Stimulated activated CD4-positive, alpha-beta T cell treated with anti-CD3 and anti-CD28 coated beads, Interleukin-4, amount 100 ng/mL, for 24 hours (primary cell): ENCODE results near the gene SP2.
A peak's percentile ranks its signal among the peaks of the same experiment; 100 is the strongest.

Experiments used
- DNase-seq: peaks from one replicate; pipeline ENCODE4 v3.0.0-alpha.2; 2020

Gene SP2

DNA sequence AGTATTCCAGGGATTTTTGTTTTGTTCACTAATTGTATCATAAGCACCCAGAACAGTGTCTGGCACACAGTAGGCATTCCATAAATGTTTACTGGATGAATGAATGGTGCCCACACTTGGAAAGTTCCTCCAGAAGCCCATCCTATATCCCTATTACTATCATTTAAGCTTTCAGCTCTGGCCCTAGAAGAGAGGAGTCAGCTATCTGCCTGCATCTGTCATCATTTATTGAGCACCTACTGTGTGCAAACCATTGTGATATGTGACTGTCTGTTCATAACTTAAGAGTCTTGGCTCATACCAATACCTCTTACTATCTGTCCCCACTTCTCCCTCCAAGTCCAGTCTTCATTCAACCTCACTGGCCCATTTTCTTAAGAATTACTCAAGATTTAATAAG lies 25.0 kb upstream of the SP2 start:
- no peak for DNase-seq

DNA sequence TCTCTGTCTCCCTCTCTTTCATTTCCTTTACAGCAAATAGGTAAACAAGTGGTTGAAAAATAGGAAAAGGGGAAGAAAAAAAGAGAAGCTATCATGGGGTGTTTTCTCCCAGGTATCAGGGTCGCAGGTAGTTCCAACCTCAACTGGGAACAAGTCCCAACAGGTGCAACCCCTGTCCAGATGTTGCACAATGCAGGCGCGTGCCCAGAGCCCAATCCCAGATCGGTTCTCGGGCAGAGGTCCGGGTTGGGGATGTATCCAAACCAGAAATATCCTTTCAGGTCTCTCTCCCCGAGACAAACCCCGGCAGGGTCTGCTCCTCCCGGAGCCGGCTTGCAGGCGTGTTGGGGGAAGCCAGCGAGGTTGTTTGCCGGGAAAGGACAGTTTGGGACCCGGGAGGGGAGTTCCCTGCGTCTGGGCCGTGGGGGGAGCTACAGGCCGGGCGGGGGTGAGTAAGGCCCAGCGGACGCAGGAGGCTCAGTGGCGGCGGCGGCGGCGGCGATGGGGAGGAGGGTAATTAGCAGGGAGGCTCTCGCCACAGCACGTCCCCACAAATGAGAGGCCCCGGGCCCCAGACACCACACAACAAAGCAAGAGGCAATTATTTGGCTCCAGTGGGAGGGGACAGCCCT lies 23.9 kb upstream of the SP2 start:
- no peak for DNase-seq

DNA sequence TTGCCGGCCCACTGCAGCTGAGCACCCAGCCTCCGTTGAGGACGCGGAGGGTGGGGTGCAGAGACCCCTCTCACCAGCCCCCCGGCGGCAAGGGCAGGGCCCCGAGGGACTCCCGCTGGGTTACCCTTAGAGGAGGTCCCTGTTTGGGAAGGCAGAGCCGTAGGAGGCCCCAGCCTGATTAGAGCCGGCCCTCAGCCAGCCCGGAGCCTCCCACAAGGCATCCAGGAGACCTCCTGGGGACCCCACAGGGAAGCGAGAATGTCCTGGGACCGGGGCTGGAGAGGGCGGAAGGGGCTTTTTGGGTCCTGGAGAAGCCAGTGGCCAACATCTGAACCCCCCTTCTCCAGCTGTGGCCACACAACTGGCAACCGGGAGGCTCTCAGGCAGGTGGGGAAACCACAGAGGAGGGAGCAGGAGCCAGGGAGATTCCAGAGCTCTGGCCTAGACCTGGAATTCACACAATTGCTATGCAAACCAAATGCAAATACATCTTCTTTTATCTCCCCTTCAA lies 23.3 kb upstream of the SP2 start:
- no peak for DNase-seq

DNA sequence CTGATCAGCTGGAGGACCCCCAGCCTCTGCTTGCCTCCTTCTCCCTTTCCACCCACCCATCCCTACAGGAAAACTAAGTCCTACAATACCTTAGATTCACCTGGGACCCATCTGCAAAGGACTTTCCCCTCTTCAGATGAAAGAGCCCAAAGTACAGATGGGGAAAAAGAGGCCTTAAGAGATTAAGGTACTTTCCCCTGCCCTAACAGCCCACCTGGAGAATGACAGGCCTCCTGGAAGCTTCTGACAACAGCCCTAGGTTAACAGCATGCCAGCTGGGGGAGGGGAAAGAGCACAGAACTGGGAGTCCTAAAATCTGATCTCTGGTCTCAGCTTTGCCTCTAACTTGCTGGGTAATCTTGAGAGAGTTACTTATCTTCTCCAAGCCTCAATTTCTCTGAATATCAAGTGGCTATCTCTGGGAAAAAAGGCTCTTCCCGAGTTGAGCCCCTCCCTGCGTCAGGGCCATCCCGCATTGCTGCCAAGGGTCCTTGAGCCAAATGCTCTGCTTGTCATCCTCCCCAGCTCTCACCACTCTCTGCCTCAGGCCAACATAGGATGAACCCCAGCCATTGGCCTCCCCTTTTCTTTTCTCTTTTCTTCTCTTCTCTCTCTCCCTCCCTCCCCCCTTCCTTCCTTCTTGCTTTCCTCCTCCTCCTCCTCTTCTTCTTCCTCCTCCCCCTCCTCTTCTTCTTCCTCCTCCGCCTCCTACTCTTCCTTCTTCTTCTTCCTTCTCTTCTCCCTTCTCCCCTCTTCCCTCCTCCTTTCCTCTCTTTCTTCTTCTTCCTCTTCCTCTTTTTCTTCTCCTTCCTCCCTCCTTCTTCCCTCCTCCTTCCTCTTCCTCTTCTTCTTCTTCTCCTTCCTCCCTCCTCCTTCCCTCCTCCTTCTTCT lies 22.6 kb upstream of the SP2 start:
- no peak for DNase-seq

DNA sequence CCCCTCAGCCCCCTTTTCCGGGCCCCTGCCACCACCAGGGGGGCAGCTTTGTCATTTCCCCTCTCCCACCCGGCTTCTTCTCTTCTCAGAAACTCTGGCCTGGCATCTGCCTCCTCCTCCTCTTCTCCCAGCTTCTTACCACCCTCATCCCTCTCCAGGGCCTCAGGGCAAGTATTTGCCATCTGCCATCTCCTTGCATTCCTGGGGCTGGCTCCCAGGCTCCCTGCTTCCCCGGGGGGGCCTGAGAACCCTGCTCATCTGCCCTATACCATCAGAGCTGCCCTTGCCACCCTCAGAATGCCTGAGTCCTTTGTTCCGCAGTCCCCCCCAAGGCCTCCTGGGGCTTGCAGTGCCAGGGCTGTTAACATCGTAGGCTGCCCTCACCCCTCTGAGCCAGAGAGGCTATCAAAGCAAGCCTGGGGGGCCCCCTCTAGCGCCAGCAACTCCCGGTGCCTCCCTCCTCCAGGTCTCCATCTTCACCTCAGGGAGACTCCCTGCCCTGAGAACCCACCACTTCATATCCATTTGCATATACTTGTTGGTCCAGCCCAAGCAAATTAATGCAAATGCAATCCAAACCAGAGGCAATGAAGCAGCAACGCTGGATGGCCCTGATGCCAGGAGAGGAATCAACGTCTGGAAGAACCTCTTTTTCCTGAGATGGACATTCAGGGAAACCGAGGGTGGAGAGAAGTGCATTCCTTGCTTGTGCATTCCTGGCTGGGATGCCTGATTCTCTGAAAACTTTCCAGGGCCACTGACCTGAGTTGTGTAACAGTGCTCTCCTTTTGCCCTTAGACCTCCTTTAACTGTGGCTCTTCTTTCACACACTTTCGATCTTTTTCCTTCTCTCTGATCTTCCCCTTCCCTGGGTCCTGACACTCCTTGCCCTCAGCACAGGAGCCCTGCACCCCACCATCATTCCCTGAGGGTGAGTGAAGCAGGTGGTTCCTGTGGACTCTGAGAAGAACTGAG lies 20.7 kb upstream of the SP2 start:
- no peak for DNase-seq

DNA sequence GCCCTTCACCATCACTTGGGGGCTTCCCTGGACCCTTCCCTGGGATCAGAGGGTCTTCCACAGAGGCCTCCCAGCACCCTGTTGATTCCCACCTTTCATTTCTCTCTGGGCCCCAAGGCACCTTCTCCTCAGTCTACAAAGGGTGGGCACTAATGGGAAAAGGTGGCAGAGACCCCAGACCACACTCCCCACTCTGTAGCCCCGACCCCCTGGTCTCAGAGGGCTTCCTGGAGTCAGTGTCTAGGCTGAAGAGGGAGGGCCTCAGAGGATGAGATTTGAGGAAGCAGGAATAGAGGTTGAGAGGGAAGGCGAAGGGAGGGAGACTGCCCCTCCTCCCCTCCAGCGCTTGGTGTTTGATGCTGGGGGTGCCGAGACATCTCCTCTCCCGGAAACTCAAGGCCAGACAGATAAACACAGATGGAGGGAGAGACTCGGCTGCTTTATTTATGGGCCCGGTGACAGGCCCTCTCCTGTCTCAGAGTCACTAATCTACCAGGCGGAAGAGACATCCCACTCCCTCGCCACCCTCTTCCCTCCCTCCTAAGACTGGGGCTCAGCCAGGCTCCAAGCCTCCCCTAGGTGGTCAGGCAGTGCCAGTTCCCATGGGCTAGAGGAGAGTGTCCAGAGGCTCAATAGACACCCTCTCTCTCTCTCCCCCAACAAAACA lies 18.5 kb upstream of the SP2 start:
- no peak for DNase-seq

DNA sequence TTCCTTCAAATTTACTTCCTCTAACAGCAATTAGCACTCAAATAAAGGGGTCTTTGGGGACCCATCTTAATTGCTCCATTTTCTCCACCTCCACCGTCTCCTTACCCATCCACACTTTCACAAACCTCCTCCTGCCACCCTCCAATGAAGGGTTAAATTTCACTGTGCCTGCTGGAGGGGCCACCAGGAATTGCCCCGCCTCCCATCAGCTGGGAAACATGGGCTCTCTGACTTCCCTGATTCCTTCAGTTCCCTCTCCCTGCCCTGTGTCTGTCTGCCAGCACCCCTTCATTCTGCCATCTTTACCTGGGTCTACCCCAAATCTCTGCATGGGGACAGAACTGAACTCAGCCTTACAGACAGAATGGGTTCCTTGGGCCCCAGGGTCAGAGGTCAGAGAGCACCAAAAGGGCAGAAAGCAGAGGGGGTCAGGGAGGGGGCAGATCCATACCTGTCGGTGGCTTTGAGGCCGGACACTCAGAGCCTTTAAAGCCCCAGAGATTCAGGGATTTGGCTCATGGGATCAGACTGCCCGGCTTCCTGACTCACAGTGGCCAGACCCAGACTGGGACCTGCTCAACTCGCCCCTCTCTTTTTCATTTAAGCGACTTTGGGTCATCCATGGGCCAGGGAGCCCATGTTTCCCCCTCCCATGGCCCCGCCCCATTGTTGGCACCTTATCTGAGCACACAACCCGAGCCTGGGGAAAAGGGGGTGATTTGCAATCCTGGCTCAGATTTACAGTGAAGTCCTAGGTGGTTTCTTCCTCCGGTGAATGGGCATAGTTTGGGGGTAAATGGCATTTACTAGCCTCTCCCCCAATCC lies 17.6 kb upstream of the SP2 start:
- DNase-seq = no peak

DNA sequence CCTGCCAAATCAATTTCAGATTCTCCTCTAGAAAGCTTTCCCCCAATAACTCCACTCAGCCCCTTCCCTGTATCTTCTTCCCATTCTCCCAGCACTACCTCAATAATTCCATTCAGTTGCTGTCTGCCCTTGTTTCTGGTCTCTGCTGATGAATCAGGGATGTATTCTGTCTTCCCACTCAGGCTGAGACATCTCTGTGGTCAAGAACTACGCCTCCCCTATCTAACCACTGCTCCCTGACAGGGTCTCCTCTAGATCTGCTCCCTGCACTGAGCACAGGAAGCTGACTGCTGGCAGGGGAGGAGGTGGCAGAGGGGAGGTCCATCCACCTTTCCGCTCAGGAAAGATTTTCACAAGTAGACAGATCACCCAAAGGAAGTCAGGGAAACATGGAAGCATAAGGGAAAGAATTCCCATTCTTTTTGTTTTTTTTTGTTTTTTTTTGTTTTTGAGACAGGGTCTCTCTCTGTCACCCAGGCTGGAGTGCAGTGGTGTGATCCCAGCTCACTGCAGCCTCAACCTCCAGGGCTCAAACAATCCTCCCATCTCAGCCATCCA lies 16.9 kb upstream of the SP2 start:
- no peak for DNase-seq

DNA sequence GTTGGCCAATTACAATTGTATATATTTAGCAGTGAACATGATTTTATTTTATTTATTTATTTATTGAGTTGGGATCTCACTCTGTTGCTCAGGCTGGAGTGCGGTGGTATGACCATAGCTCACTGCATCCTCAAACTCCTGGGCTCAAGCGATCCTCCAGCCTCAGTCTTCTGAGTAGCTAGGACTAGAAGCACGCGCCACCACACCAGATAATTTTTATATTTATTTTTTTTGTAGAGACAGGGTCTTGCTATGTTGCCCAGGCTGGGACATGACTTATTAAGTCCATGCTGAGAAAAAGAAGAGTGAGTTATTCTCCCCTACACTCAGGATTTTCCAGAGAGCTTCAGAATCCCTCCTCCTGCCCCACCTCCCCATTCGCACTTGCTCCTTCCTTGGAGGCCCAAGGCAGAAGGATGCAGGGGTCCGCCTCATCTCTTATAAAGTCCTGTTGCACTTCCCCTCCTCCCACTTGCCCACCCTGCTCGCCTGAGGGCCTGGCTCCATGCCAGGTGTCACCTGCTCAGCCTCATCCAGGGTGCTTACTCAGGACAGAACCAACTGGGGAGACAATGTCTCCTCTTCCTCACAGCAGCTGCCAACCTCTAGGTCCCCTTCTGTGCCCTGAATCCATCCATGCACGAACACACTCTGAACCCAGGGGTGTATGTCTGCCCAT lies 16.1 kb upstream of the SP2 start:
- DNase-seq = no peak

DNA sequence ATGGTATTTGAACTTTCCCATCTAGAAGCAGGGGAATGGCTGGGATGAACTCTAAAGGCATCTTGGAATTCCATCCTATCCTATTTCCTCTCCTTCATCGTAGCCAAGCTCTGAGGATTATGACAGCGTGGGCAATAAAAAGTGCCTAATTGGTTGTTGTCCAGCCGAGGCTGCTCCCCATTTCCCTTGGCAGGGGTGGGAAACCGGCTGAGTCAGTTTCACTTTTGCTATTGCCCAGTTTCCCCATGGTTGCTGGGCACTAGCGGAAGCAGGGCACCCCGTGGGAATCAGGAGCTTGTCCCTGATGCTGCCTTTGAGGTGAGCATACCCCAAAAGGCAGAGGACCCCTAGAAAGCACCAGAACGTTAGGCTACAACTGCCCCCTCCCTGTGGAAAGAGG lies 13.8 kb upstream of the SP2 start:
- no peak for DNase-seq

DNA sequence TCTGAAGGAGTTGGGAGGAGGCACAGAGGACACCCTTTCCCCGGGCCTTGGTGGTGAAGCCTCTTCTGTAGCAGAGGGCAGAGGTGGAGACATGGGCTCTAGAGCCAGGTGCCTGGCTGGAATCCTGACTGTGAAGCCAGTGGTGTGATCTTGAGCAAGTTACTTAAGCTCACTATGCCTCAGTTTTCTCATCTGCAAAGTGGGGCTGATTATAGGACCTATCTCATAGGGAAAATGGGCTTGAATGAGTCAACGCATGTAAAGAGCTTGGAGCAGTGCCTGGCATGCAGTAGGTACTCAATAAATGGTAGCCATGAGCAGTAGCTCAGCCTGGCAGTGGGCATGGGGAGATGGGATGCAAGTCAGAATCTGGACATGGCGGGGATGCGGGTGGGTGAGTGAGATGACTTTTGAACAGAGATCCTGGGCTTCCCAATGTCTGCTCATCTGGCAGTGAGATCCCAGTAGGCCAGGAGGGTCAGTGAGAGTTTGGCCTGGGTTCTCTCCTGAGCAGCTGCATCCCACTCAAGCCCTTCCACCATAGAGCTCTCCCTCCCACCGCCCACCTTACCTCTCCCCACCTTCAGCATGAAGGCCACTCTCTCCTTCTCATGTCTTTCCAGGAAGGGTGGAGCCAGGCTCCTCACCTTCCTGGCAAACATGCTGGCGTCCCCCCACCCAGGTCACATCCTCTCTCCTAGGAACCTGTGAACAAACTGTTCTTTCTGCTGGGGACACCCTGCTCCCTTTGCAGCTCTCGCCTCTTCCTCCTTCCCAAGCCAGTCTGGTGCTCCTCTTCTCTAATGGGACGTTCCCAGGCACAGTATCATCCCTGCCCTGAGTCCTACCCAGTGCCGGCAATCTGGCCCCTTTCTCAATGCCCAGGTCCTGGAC lies 13.1 kb upstream of the SP2 start:
- no peak for DNase-seq

DNA sequence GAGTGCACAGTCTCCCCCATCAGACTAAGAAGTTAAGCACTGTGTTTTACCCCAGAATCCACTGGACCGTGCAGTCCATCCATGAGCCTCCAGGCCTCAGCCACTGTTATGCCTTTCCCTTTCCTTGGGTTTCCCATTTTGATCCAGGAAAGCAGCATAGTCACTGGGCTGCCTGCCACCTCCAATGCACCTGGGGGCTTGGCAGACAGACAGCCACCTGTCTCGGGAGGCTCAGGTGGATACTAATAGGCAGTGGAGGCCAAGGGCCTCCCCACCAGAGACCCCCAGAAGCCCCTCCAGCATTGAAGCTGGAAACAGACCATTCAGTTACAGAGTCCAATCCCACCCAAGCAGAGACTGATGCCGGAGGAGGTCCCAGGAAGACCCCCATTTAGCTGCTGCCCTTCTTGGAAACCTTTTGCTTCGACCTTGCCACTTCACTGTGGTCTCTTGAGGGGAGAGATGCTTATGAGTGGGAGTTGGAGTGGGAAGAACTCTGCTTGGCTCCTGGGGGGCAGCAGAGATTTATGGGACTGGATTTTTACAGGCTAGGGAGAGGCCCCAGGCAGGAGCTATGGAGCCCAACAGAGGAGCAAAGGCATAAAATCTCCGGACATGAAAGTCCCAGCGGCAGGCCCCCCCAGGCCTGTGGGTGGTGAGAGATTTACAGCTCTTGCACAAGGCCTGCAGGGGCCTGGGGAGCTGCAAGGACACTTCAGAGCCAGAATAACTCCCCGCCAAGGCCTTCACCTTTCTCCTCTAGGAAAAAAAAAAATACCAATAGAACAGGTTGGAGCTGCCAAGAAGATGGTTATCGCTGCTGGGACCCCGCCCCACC lies 12.2 kb upstream of the SP2 start:
- DNase-seq = no peak

DNA sequence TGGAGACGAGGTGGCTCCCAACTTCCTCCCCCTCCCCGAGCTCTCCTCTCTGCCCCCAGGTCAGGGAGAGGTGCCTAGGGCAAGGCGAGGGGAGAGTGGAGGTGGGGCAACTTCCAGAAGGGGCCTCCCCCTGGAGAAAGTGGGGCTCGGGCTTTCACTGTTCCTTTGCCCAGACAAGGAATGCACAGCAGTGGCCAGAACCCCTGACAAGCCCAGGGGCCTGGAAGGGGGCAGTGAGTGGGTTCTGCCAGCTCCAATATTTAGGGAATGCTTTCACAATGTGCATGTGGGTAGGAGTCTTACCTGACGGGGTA lies 11.7 kb upstream of the SP2 start:
- DNase-seq = no peak

DNA sequence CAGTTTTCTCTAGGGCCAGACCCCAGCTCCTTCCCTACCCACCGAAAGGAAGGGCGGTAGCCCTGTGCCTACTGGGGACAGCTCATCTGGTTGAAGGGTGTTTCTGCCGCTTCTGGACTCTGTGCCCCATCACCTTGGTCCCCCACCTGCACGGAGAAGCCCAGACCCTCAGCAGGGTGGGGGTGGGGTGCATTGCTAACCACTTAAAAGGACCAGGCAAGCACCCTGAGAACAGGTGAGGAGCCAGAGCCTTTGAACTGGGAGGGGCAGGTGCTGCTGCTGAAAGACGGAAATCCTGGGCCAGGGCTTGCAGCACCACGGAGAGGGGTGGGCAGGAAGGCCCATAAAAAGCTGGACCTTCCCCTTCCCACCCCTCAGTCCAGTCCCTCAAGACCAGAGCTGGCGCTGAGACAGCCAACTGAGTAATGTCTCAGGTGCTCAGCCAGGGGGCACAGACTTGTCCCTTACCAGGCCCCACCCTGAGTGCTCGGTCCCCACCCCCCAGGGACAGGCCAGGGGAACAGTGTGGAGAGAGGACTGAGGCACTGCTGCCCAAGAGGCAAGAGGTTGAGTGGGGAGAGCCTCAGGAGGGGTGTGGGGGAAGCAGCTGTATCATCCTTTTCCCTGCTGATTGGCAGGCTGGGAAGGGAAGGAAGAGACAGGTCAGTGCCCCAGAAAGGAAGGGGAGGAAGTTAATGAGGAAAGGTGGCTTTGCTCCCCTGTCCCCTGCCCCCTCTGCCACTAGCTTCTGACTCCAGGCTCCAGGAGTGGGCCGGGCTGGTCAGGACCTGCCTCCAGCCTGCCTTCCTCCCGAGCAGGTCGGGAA lies 10.9 kb upstream of the SP2 start:
- DNase-seq = no peak

DNA sequence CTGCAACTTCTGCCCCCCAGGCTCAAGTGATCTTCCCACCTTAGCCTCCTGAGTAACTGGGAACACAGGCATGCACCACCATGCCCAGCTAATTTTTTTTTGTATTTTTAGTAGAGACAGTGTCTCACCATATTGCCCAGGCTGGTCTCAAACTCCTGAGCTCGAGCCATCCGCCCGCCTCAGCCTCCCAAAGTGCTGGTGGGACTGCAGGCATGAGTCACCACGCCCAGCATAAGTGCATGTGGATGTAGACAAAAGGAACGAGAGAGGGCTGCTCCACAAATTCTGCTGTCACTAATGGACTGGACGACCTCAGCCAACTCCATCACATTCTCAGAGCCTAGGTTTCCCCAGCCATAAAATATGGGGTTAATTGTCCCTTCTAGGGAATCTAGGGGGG lies 7.7 kb upstream of the SP2 start:
- no peak for DNase-seq

DNA sequence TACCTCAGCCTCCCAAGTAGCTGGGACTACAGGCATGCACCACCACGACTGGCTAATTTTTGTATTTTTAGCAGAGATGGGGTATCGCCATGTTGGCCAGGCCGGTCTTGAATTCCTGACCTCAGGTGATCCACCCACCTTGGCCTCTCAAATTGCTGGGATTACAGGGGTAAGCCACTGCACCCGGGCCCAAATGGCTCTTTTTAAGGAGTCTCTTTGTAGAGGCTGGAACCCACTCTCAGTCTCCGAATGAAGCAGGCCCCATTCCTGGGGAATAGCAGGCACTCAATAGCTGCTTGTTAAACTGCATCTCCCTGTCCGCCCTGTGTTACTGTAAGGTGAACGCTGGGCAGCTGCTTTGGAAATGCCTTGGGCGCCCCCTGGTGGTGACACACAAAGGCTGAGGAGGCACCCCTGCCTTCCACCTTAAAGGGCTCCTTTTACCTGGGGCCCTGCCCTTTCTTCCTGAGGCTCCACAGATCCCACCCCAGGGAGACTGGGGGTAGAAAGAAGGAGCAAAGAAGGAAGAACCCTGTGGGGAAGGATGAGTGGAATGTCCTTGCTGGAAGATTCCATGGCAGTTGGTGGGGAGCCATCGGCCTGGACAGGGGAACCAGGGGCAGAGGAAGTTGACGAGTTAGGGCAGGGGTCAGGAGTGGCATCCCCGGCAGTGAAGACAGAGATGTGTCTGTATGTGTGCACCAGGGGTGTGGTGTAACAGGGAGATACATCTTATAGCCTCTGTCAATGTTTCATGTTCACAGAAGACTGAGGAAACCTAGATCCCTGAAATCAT lies 6.1 kb upstream of the SP2 start:
- DNase-seq = peak; percentile 94

DNA sequence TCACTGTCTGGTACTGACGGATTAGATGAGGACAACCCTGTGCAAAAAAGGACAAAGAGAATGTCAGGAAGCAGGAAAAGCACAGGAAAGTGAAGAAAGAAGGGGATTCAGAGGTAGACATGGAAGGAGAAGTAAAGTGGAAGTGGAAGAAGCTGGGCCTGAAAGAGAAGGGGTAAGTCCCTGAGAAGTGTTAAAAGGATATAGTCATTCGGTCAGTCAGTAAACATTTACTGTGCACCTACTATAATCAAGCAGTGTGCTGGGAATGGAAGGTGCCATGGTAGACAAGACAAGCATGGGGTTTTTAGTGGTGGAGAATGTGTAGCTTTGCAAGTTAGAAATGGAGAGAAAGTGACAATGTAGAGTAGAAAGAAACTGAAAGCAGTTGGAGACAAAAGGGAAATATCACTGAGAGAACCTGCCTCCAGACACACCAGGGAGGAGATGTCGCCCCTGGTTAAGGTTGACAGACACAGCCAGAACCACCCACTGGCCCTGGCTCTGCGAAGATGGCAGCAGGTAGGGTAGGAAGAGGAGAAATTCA lies 4.4 kb upstream of the SP2 start:
- DNase-seq = no peak
